DMS 273 treated with DMSO at 0.1 percent for 48 hours (cell line): ENCODE results near the gene NFATC2IP.
"Not testable (repeated sequence)": the region's sequence is repeated elsewhere in the genome, so short reads cannot be mapped to it uniquely, and the experiment has no call there.

ENCODE experiments used
- DNase-seq: peaks from one replicate; lab custom pipeline; 2025; lab: John Stamatoyannopoulos, UW

Gene NFATC2IP

GRCh38 chr16:28974007-28974436 is 23.3 kb downstream of the NFATC2IP start:
- DNase-seq: peak; percentile 40

- DNase-seq: peak; percentile 90
These were observed 23.9 kb downstream of the NFATC2IP start, which contains the start of gene SPNS1 for GRCh38 chr16:28974437-28975157. TSS of gene SPNS1 (plus strand) at chr16:28974778. CDS start at chr16:28975152, 374 bp downstream.

GRCh38 chr16:28975158-28975599 is 24.4 kb downstream of the NFATC2IP start:
- DNase-seq: no peak

GRCh38 chr16:28977703-28978662 is 27.2 kb downstream of the NFATC2IP start:
- no peak for DNase-seq

- DNase-seq: not testable (repeated sequence)
These were observed 29.6 kb downstream of the NFATC2IP start for GRCh38 chr16:28980330-28980729.

GRCh38 chr16:28980929-28981328 is 30.2 kb downstream of the NFATC2IP start:
- DNase-seq: no peak

- DNase-seq: no peak
These were observed 30.8 kb downstream of the NFATC2IP start for GRCh38 chr16:28981517-28981916.

GRCh38 chr16:28982418-28982817 is 31.7 kb downstream of the NFATC2IP start:
- DNase-seq: no peak

GRCh38 chr16:28982949-28983348 is 32.2 kb downstream of the NFATC2IP start:
- DNase-seq: no peak

GRCh38 chr16:28983644-28984043 is 32.9 kb downstream of the NFATC2IP start:
- DNase-seq: no peak

GRCh38 chr16:28984091-28984490 is 33.4 kb downstream of the NFATC2IP start:
- DNase-seq: no peak

- DNase-seq: no peak
These were observed 33.9 kb downstream of the NFATC2IP start, which contains the start of gene LAT for GRCh38 chr16:28984619-28985135. TSS of gene LAT (plus strand) at chr16:28985052. CDS start at chr16:28985418, 366 bp downstream.

GRCh38 chr16:28985211-28986041 is 34.7 kb downstream of the NFATC2IP start:
- no peak for DNase-seq

GRCh38 chr16:28986046-28986445 is 35.3 kb downstream of the NFATC2IP start:
- DNase-seq: no peak

- DNase-seq: no peak
These were observed 35.8 kb downstream of the NFATC2IP start for GRCh38 chr16:28986492-28986891.

GRCh38 chr16:28987170-28987853 is 36.6 kb downstream of the NFATC2IP start:
- no peak for DNase-seq

- DNase-seq: no peak
These were observed 38.6 kb downstream of the NFATC2IP start for GRCh38 chr16:28989363-28989762.

GRCh38 chr16:28990375-28991040 is 39.8 kb downstream of the NFATC2IP start:
- no peak for DNase-seq

- no peak for DNase-seq
These were observed 41.0 kb downstream of the NFATC2IP start for GRCh38 chr16:28991687-28992086.

GRCh38 chr16:28992496-28992895 is 41.8 kb downstream of the NFATC2IP start:
- DNase-seq: no peak
